GM12878 (cell line): ENCODE results near the gene CCR2. TPM values are rescaled to one million over a fixed set of nuclear protein-coding genes. Genes with fewer than 3 reads are reported as not detected.

Experiments used
- BCL11A ChIP-seq: IDR thresholded peaks from 2 replicates; pipeline ENCODE4 v1.6.1; 2011; ENCODE audit warnings: low read depth, low read length
- BRCA1 ChIP-seq: IDR thresholded peaks from 2 replicates; pipeline ENCODE4 v1.6.1; 2011; ENCODE audit warnings: low read depth, low read length, improper control_type of control experiment
- CBX5 ChIP-seq: sonication (generic); IDR thresholded peaks from 2 replicates; pipeline ENCODE4 v1.6.1; 2016; ENCODE audit warnings: low read depth, moderate library complexity, mild to moderate bottlenecking, inconsistent platforms
- CEBPB ChIP-seq, 2 experiments: fragments of 150-350 bp in 1 of 2; IDR thresholded peaks; 2 replicates each; pipeline ENCODE4 v1.6.1; 2012 to 2014; ENCODE audit warnings: low read depth in 2 of 2, low read length in 2 of 2, borderline replicate concordance in 1 of 2, inconsistent platforms in 1 of 2
- CREM ChIP-seq: IDR thresholded peaks from 2 replicates; pipeline ENCODE4 v1.6.1; 2014; ENCODE audit warnings: antibody characterized with exemption, low read depth
- DPF2 ChIP-seq: fragments of 450-650 bp; IDR thresholded peaks from 2 replicates; pipeline ENCODE4 v1.6.1; 2017; ENCODE audit warnings: mild to moderate bottlenecking
- EGR1 ChIP-seq, 2 experiments: IDR thresholded peaks; 1 replicate in 1 of 2; 2 replicates in 1 of 2; pipeline ENCODE4 v1.6.1; 2011 to 2012; ENCODE audit warnings: low read depth in 2 of 2, low read length in 2 of 2, borderline replicate concordance in 1 of 2, mild to moderate bottlenecking in 1 of 2, moderate library complexity in 1 of 2
- FOXK2 ChIP-seq: fragments of 450-650 bp; IDR thresholded peaks from 2 replicates; pipeline ENCODE4 v1.6.1; 2017; ENCODE audit warnings: mild to moderate bottlenecking, moderate library complexity
- HDAC6 ChIP-seq: fragments of 200-600 bp; sonication (generic); IDR thresholded peaks from one replicate; pipeline ENCODE4 v1.8.0; 2017; ENCODE audit warnings: antibody characterized with exemption; ENCODE audit not compliant: unreplicated experiment
- KAT2A ChIP-seq: conservative IDR thresholded peaks from 2 replicates; pipeline ENCODE4 v1.6.1; 2011; ENCODE audit warnings: low read depth, low read length; ENCODE audit not compliant: control insufficient read depth
- KDM1A ChIP-seq: fragments of 200-600 bp; sonication (generic); IDR thresholded peaks from 2 replicates; pipeline ENCODE4 v1.6.1; 2016; ENCODE audit warnings: borderline replicate concordance
- PAX5 ChIP-seq: IDR thresholded peaks from 2 replicates; pipeline ENCODE4 v1.6.1; 2011; ENCODE audit warnings: low read depth, low read length, borderline replicate concordance
- SRF ChIP-seq, 2 experiments: IDR thresholded peaks; 2 replicates each; pipeline ENCODE4 v1.6.1; 2011; ENCODE audit warnings: low read depth in 2 of 2, low read length in 2 of 2, mild to moderate bottlenecking in 1 of 2, moderate library complexity in 1 of 2
- STAT1 ChIP-seq: fragments of 450-650 bp; conservative IDR thresholded peaks from 2 replicates; pipeline ENCODE4 v1.6.1; 2014; ENCODE audit warnings: antibody characterized with exemption, mild to moderate bottlenecking
- SUPT20H ChIP-seq: IDR thresholded peaks from 2 replicates; pipeline ENCODE4 v1.6.1; 2011; ENCODE audit warnings: low read depth, mild to moderate bottlenecking, low read length, moderate library complexity, borderline replicate concordance; ENCODE audit not compliant: control insufficient read depth
- TCF12 ChIP-seq: IDR thresholded peaks from 2 replicates; pipeline ENCODE4 v1.6.1; 2011; ENCODE audit warnings: low read depth, mild to moderate bottlenecking, low read length
- TCF7 ChIP-seq: IDR thresholded peaks from 2 replicates; pipeline ENCODE4 v1.6.1; 2014; ENCODE audit warnings: antibody characterized with exemption, borderline replicate concordance
- ZNF207 ChIP-seq: fragments of 450-650 bp; IDR thresholded peaks from 2 replicates; pipeline ENCODE4 v1.6.1; 2014; ENCODE audit warnings: antibody characterized with exemption, mild to moderate bottlenecking, borderline replicate concordance
- ZNF24 ChIP-seq: fragments of 450-650 bp; IDR thresholded peaks from 2 replicates; pipeline ENCODE4 v1.6.1; 2017; ENCODE audit warnings: antibody characterized with exemption, mild to moderate bottlenecking
- polyA plus RNA-seq, 11 experiments: library from polyadenylated mRNA; depleted of rRNA in 4 of 11; unstranded in 6 of 11; stranded (reverse) in 5 of 11; fragments of >200 nt; fragmentation: Nextera tagmentation in 4 of 11; fragmentation: Illumina TruSeq in 1 of 11; extraction: Ambion mirVana in 4 of 11; extraction: Trizol in 1 of 11; gene quantifications; 1 replicate in 1 of 11; 2 replicates in 10 of 11; pipeline versions ENCODE4 v1.2.1 to v1.2.3, GENCODE V29; 2011 to 2016; ENCODE audit warnings: inconsistent platforms in 2 of 11, missing spikeins in 2 of 11, low read depth in 1 of 11
- total RNA-seq, 4 experiments: library from RNA; depleted of rRNA in 3 of 4; stranded (reverse); fragments of >200 nt in 3 of 4; fragmentation: Illumina TruSeq in 1 of 4; extraction: Trizol in 1 of 4; gene quantifications; 2 replicates each; pipeline versions ENCODE4 v1.2.1 to v1.2.3, GENCODE V29; 2013 to 2021
- TF ChIP-seq, protein P1 (sequence below): fragments of 450-650 bp; IDR thresholded peaks from 2 replicates; pipeline ENCODE4 v1.6.1; 2017; ENCODE audit warnings: borderline replicate concordance
- TF ChIP-seq, protein P2 (sequence below): fragments of 450-650 bp; IDR thresholded peaks from 2 replicates; pipeline ENCODE4 v1.6.1; 2017; ENCODE audit warnings: antibody characterized with exemption, mild to moderate bottlenecking, moderate library complexity
- TF ChIP-seq, protein P3 (sequence below): fragments of 450-650 bp; formaldehyde crosslinking; IDR thresholded peaks from 2 replicates; pipeline ENCODE4 v1.4.0; 2022; ENCODE audit warnings: mild to moderate bottlenecking, moderate library complexity
- TF ChIP-seq, protein P4 (sequence below): fragments of 450-650 bp; IDR thresholded peaks from 2 replicates; pipeline ENCODE4 v1.6.1; 2016; ENCODE audit warnings: mild to moderate bottlenecking

The CCR2 gene
- total and polyA plus RNA-seq, 10 of the 15 experiments (the other 5 are each of a cell fraction or from before 2014, with no cell fraction given): 1.9 to 4.7 (median 3.5) TPM; not detected in 1

DNA sequence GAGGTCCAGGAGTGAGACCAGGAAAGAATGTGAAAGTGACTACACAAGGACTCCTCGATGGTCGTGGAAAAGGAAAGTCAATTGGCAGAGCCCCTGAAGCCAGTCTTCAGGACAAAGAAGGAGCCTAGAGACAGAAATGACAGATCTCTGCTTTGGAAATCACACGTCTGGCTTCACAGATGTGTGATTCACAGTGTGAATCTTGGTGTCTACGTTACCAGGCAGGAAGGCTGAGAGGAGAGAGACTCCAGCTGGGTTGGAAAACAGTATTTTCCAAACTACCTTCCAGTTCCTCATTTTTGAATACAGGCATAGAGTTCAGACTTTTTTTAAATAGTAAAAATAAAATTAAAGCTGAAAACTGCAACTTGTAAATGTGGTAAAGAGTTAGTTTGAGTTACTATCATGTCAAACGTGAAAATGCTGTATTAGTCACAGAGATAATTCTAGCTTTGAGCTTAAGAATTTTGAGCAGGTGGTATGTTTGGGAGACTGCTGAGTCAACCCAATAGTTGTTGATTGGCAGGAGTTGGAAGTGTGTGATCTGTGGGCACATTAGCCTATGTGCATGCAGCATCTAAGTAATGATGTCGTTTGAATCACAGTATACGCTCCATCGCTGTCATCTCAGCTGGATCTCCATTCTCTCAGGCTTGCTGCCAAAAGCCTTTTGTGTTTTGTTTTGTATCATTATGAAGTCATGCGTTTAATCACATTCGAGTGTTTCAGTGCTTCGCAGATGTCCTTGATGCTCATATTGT lies 6.0 kb downstream of the CCR2 start (continued):
- TF ChIP-seq SRF (IDR thresholded peaks at IDR 0.05; ENCODE audit: low read depth in 2 of 2, low read length in 2 of 2): peak in 1 of 2 experiments; percentile 21; a peak in 1 of 4 replicates
- TF ChIP-seq ZNF207: no peak
- TF ChIP-seq, protein P1, sequence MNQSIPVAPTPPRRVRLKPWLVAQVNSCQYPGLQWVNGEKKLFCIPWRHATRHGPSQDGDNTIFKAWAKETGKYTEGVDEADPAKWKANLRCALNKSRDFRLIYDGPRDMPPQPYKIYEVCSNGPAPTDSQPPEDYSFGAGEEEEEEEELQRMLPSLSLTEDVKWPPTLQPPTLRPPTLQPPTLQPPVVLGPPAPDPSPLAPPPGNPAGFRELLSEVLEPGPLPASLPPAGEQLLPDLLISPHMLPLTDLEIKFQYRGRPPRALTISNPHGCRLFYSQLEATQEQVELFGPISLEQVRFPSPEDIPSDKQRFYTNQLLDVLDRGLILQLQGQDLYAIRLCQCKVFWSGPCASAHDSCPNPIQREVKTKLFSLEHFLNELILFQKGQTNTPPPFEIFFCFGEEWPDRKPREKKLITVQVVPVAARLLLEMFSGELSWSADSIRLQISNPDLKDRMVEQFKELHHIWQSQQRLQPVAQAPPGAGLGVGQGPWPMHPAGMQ: no peak
- TF ChIP-seq CBX5: no peak
- TF ChIP-seq, protein P2, sequence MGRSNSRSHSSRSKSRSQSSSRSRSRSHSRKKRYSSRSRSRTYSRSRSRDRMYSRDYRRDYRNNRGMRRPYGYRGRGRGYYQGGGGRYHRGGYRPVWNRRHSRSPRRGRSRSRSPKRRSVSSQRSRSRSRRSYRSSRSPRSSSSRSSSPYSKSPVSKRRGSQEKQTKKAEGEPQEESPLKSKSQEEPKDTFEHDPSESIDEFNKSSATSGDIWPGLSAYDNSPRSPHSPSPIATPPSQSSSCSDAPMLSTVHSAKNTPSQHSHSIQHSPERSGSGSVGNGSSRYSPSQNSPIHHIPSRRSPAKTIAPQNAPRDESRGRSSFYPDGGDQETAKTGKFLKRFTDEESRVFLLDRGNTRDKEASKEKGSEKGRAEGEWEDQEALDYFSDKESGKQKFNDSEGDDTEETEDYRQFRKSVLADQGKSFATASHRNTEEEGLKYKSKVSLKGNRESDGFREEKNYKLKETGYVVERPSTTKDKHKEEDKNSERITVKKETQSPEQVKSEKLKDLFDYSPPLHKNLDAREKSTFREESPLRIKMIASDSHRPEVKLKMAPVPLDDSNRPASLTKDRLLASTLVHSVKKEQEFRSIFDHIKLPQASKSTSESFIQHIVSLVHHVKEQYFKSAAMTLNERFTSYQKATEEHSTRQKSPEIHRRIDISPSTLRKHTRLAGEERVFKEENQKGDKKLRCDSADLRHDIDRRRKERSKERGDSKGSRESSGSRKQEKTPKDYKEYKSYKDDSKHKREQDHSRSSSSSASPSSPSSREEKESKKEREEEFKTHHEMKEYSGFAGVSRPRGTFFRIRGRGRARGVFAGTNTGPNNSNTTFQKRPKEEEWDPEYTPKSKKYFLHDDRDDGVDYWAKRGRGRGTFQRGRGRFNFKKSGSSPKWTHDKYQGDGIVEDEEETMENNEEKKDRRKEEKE: no peak
- no peak for TF ChIP-seq STAT1
- TF ChIP-seq, protein P3, sequence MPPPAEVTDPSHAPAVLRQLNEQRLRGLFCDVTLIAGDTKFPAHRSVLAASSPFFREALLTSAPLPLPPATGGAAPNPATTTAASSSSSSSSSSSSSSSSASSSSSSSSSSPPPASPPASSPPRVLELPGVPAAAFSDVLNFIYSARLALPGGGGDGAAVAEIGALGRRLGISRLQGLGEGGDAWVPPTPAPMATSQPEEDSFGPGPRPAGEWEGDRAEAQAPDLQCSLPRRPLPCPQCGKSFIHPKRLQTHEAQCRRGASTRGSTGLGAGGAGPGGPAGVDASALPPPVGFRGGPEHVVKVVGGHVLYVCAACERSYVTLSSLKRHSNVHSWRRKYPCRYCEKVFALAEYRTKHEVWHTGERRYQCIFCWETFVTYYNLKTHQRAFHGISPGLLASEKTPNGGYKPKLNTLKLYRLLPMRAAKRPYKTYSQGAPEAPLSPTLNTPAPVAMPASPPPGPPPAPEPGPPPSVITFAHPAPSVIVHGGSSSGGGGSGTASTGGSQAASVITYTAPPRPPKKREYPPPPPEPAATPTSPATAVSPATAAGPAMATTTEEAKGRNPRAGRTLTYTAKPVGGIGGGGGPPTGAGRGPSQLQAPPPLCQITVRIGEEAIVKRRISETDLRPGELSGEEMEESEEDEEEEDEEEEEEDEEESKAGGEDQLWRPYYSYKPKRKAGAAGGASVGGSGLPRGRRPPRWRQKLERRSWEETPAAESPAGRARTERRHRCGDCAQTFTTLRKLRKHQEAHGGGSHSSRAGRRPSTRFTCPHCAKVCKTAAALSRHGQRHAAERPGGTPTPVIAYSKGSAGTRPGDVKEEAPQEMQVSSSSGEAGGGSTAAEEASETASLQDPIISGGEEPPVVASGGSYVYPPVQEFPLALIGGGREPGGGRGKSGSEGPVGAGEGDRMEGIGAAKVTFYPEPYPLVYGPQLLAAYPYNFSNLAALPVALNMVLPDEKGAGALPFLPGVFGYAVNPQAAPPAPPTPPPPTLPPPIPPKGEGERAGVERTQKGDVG (CRISPR knock-in tag): no peak
- no peak for TF ChIP-seq ZNF24
- no peak for TF ChIP-seq KDM1A
- TF ChIP-seq DPF2: 0 out of 2 replicates have a peak, but pooled peaks have one; percentile 23
- no peak for TF ChIP-seq BCL11A
- TF ChIP-seq, protein P4, sequence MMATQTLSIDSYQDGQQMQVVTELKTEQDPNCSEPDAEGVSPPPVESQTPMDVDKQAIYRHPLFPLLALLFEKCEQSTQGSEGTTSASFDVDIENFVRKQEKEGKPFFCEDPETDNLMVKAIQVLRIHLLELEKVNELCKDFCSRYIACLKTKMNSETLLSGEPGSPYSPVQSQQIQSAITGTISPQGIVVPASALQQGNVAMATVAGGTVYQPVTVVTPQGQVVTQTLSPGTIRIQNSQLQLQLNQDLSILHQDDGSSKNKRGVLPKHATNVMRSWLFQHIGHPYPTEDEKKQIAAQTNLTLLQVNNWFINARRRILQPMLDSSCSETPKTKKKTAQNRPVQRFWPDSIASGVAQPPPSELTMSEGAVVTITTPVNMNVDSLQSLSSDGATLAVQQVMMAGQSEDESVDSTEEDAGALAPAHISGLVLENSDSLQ: peak; percentile 90
- TF ChIP-seq TCF12: peak; percentile 76
- no peak for TF ChIP-seq TCF7
- TF ChIP-seq FOXK2: no peak
- TF ChIP-seq BRCA1: no peak
- TF ChIP-seq CEBPB (IDR thresholded peaks at IDR 0.05; ENCODE audit: borderline replicate concordance in 1 of 2, low read depth in 2 of 2, low read length in 2 of 2): no peak
- TF ChIP-seq EGR1 (IDR thresholded peaks at IDR 0.05; ENCODE audit: borderline replicate concordance in 1 of 2, low read depth in 2 of 2, low read length in 2 of 2): no peak
- TF ChIP-seq PAX5: no peak
- TF ChIP-seq HDAC6: no peak
- peak; percentile 51 for TF ChIP-seq CREM
- TF ChIP-seq KAT2A: no peak
- no peak for TF ChIP-seq SUPT20H
